ENCODE data around the gene ZNF609. TPM values are rescaled to one million over a fixed set of nuclear protein-coding genes. Genes with fewer than 3 reads are reported as not detected.
A peak's percentile ranks its signal among the peaks of the same experiment; 100 is the strongest.

The ZNF609 gene
- total and polyA plus RNA-seq, 8 donors: 4.2 to 25.2 (median 13.1) TPM

GRCh38 chr15:64596701-64597476 lies 136.5 kb downstream of the ZNF609 start:
- DNase-seq: peak in 2 of 6 donors; percentile 12 to 20
- 44 to 45% methylated on average over 4 of the region's 4 CpGs for WGBS, 2 donors
- no peak for TF ChIP-seq CTCF (IDR thresholded peaks at IDR 0.05)
- no peak for FAIRE-seq
- H3K36me3 ChIP-seq: no peaks in the 10 kb centered on the region
- H3K9me3 ChIP-seq: no peaks in the 10 kb centered on the region
- H3K27me3 ChIP-seq: no peaks in the 10 kb centered on the region
- peak overlapping the region in 1 of 4 donors; percentile 60 for H3K27ac ChIP-seq
- peak; percentile 76 to 88 (median 82) for ATAC-seq
- no peak overlapping the region for H3K4me3 ChIP-seq
- H3K4me1 ChIP-seq: peaks cover 0 to 11% (median 4%) of the 10 kb centered on the region in 3 donors
- intact Hi-C loops (cut with DNase I): no loop called here

GRCh38 chr15:64597477-64597822 lies 137.1 kb downstream of the ZNF609 start:
- DNase-seq (no peak), ATAC-seq (peak in 2 of 4 donors; percentile 8), FAIRE-seq (no peak)
- no peaks in the 10 kb centered on the region for H3K9me3 ChIP-seq
- WGBS, 2 donors: 0 to 2% methylated on average over 1 of the region's 1 CpG
- H3K27me3 ChIP-seq: no peaks in the 10 kb centered on the region
- no peak overlapping the region for H3K4me3 ChIP-seq
- H3K4me1 ChIP-seq: peaks cover 0 to 12% (median 4%) of the 10 kb centered on the region in 3 donors
- intact Hi-C loops (cut with DNase I): no loop called here
- TF ChIP-seq CTCF (IDR thresholded peaks at IDR 0.05): no peak
- peak overlapping the region in 1 of 4 donors; percentile 25 for H3K27ac ChIP-seq
- no peaks in the 10 kb centered on the region for H3K36me3 ChIP-seq

GRCh38 chr15:64599226-64599625 lies 138.8 kb downstream of the ZNF609 start:
- H3K4me1 ChIP-seq: peaks cover 0 to 12% (median 4%) of the 10 kb centered on the region in 3 donors
- no peaks in the 10 kb centered on the region for H3K9me3 ChIP-seq
- H3K27ac ChIP-seq: no peak overlapping the region
- H3K36me3 ChIP-seq: no peaks in the 10 kb centered on the region
- FAIRE-seq: no peak
- no peak for TF ChIP-seq CTCF (IDR thresholded peaks at IDR 0.05)
- no peak overlapping the region for H3K4me3 ChIP-seq
- H3K27me3 ChIP-seq: no peaks in the 10 kb centered on the region
- no peak for ATAC-seq
- no peak for DNase-seq
- intact Hi-C loops (cut with DNase I): no loop called here

GRCh38 chr15:64599716-64600115 lies 139.3 kb downstream of the ZNF609 start:
- intact Hi-C loops (cut with DNase I): no loop called here
- Histone ChIP-seq H3K4me3 (no peak overlapping the region), H3K36me3 (no peaks in the 10 kb centered on the region), H3K4me1 (peaks cover 0 to 12% (median 4%) of the 10 kb centered on the region in 3 donors), H3K9me3 (no peaks in the 10 kb centered on the region), H3K27ac (no peak overlapping the region), H3K27me3 (no peaks in the 10 kb centered on the region)
- FAIRE-seq (no peak), DNase-seq (no peak), ATAC-seq (no peak)
- TF ChIP-seq CTCF (IDR thresholded peaks at IDR 0.05): no peak
- 10 to 16% methylated on average over 2 of the region's 2 CpGs for WGBS, 2 donors

- H3K36me3 ChIP-seq: no peaks in the 10 kb centered on the region
- H3K4me3 ChIP-seq: no peak overlapping the region
- no peaks in the 10 kb centered on the region for H3K9me3 ChIP-seq
- no peaks in the 10 kb centered on the region for H3K27me3 ChIP-seq
- DNase-seq (no peak), ATAC-seq (no peak), FAIRE-seq (no peak)
- TF ChIP-seq CTCF (IDR thresholded peaks at IDR 0.05): no peak
- intact Hi-C loops (cut with DNase I): no loop called here
- no peak overlapping the region for H3K27ac ChIP-seq
- 98 to 100% methylated on average over 1 of the region's 1 CpG for WGBS, 2 donors
- peaks cover 0 to 12% (median 4%) of the 10 kb centered on the region in 3 donors for H3K4me1 ChIP-seq
Measured at GRCh38 chr15:64600794-64601193, 140.4 kb downstream of the ZNF609 start.

All from pancreas (tissue), 10 donors.